Tibial nerve (tissue), 4 donors: ENCODE data around the gene HSFX4. TPM values are rescaled to one million over a fixed set of nuclear protein-coding genes. Genes with fewer than 3 reads are reported as not detected.
"Not testable (repeated sequence)": the region's sequence is repeated elsewhere in the genome, so short reads cannot be mapped to it uniquely, and the experiment has no call there.

Experiments used
- DNase-seq, 2 donors: peaks; one replicate each; pipeline ENCODE4 v3.0.0-alpha.2; 2019; ENCODE audit warnings: low spot score in 2 of 2
- H3K27ac ChIP-seq, 4 donors: fragments of 200-600 bp; sonication (generic) in 3 of 4; one replicate each; pipeline ENCODE4 v1.5.1; 2017 to 2019; ENCODE audit warnings: mild to moderate bottlenecking in 1 of 4
- H3K27me3 ChIP-seq, 2 donors: fragments of 200-600 bp; sonication (generic) in 1 of 2; one replicate each; pipeline versions ENCODE4 v1.5.1 to v1.6.0; 2017 to 2019
- H3K36me3 ChIP-seq, 3 donors: fragments of 200-600 bp; sonication (generic); one replicate each; pipeline ENCODE4 v1.5.1; 2018 to 2019
- H3K4me1 ChIP-seq, 4 donors: fragments of 200-600 bp; sonication (generic) in 3 of 4; one replicate each; pipeline ENCODE4 v1.5.1; 2017 to 2019
- H3K4me3 ChIP-seq, 4 donors: fragments of 200-600 bp; sonication (generic) in 3 of 4; one replicate each; pipeline ENCODE4 v1.5.1; 2017 to 2019; ENCODE audit warnings: mild to moderate bottlenecking in 1 of 4, moderate library complexity in 1 of 4
- H3K9me3 ChIP-seq, 4 donors: fragments of 200-600 bp; sonication (generic) in 3 of 4; one replicate each; pipeline ENCODE4 v1.5.1; 2017 to 2019
- CTCF ChIP-seq, 5 experiments: fragments of 200-600 bp in 3 of 5; fragments of 450-650 bp in 2 of 5; sonication (generic) in 3 of 5; IDR thresholded peaks; one replicate each; pipeline ENCODE4 v1.5.1; 2016 to 2019; ENCODE audit warnings: antibody characterized with exemption in 5 of 5, mild to moderate bottlenecking in 3 of 5, moderate library complexity in 2 of 5
- EP300 ChIP-seq, 2 donors: sonication (generic); formaldehyde crosslinking; IDR thresholded peaks; one replicate each; pipeline ENCODE4 v1.6.1; 2017; ENCODE audit warnings: antibody characterized with exemption in 2 of 2, mild to moderate bottlenecking in 1 of 2
- POLR2A ChIP-seq, 2 donors: fragments of 450-650 bp; IDR thresholded peaks; one replicate each; pipeline ENCODE4 v1.6.1; 2017; ENCODE audit warnings: antibody characterized with exemption in 2 of 2, mild to moderate bottlenecking in 2 of 2, moderate library complexity in 2 of 2
- whole genome bisulfite sequencing, 2 donors: methylation state at CpG; one replicate each; pipeline ENCODE4 v1.1.5; 2018; 5-methylcytosine and 5-hydroxymethylcytosine counted together
- total RNA-seq, 4 donors: library from RNA; depleted of rRNA; stranded (reverse); fragments of >200 nt; gene quantifications; one replicate each; pipeline ENCODE4 v1.1.0, GENCODE V29; 2016

Gene HSFX4
- total RNA-seq, 4 donors from 2014 or later: not detected

DNA sequence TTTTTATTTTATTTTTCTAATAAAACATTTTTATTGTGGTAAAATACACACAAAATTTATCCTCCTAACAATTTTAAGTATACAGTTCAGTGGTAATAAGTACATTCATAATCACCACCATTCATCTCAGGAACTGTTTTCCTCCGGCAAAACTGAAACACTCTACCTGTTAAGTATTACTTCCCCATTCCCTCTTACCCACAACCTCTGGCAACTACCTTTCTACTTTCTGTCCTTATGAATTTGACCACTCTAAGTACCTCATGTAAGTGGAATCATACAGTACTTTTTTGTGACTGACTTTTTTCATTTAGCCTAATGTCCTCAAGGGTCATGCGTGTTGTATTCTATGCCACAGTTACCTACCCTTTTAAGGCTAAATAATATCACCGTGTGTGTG is 21.1 kb upstream of the HSFX4 start:
- H3K4me3 ChIP-seq: no peak overlapping the region
- peaks cover 0 to 2% (median 0%) of the 10 kb centered on the region in 4 donors for H3K9me3 ChIP-seq
- no peaks in the 10 kb centered on the region for H3K4me1 ChIP-seq
- no peak for DNase-seq
- 85 to 91% methylated on average over 3 of the region's 3 CpGs for WGBS, 2 donors
- H3K27me3 ChIP-seq: no peaks in the 10 kb centered on the region
- H3K36me3 ChIP-seq: no peaks in the 10 kb centered on the region
- no peak for TF ChIP-seq CTCF (IDR thresholded peaks at IDR 0.05)
- TF ChIP-seq POLR2A (IDR thresholded peaks at IDR 0.05): no peak
- no peak for TF ChIP-seq EP300 (IDR thresholded peaks at IDR 0.05)
- no peak overlapping the region for H3K27ac ChIP-seq

DNA sequence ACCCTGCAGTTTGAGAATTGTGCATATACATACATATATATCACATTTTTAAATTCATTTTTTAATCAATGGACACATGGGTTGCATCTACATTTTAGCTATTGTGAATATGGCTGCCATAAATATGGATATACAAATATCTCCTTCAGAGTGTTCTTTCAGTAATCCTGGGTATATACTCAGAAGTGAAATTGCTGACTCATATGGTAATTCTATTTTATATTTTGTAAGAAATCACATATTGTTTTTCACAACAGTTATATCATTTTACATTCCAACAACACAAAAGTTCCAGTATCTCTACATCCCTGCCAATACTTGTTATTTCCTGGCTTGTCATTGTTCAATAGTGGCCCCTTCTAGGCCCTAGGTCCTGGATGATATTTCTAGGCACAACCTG is 20.6 kb upstream of the HSFX4 start:
- Histone ChIP-seq H3K27me3 (no peaks in the 10 kb centered on the region), H3K4me1 (no peaks in the 10 kb centered on the region)
- TF ChIP-seq CTCF (IDR thresholded peaks at IDR 0.05) (no peak), POLR2A (IDR thresholded peaks at IDR 0.05) (no peak), EP300 (IDR thresholded peaks at IDR 0.05) (no peak)

GRCh38 chrX:149909324-149910177 is 19.8 kb upstream of the HSFX4 start:
- H3K36me3 ChIP-seq: no peaks in the 10 kb centered on the region
- H3K27ac ChIP-seq: no peak overlapping the region
- 70 to 100% methylated on average over 2 to 4 of the region's 4 CpGs for WGBS, 2 donors
- H3K4me3 ChIP-seq: no peak overlapping the region
- no peaks in the 10 kb centered on the region for H3K4me1 ChIP-seq
- peaks cover 0 to 2% (median 0%) of the 10 kb centered on the region in 4 donors for H3K9me3 ChIP-seq
- DNase-seq: no peak
- no peaks in the 10 kb centered on the region for H3K27me3 ChIP-seq
- TF ChIP-seq EP300 (IDR thresholded peaks at IDR 0.05) (no peak), CTCF (IDR thresholded peaks at IDR 0.05) (no peak), POLR2A (IDR thresholded peaks at IDR 0.05) (no peak)

More for the DNA sequence above, 20.6 kb upstream of the HSFX4 start:
- Histone ChIP-seq H3K9me3 (peaks cover 0 to 2% (median 0%) of the 10 kb centered on the region in 4 donors), H3K4me3 (no peak overlapping the region), H3K27ac (no peak overlapping the region), H3K36me3 (no peaks in the 10 kb centered on the region)
- DNase-seq: no peak

DNA sequence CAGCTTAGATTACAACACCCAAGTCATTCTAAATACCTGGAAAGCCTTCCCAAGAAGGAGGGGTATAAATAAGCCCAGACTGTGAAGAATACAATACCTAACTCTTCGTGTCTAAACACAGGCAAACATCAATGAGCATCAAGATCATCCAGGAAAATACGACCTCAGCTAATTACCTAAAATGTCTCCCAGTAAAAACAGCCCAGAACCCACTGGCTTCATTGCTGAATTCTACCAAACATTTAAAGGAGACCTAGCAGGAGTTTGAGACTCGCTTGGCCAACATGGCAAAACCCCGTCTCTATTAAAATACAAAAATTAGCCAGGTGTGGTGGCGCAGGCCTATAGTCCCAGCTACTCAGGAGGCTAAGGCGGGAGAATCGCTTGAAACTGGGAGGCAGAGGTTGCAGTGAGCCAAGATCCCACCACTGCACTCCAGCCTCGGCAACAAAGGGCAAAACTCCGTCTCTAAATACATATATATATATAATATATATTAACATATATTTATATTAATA is 19.1 kb upstream of the HSFX4 start:
- WGBS, 2 donors: 89 to 94% methylated on average over 9 of the region's 9 CpGs
- peaks cover 0 to 2% (median 0%) of the 10 kb centered on the region in 4 donors for H3K9me3 ChIP-seq
- no peak for DNase-seq
- TF ChIP-seq EP300 (IDR thresholded peaks at IDR 0.05) (no peak), CTCF (IDR thresholded peaks at IDR 0.05) (no peak)
- H3K36me3 ChIP-seq: no peaks in the 10 kb centered on the region
- no peak overlapping the region for H3K4me3 ChIP-seq
- H3K4me1 ChIP-seq: no peaks in the 10 kb centered on the region
- no peak overlapping the region for H3K27ac ChIP-seq
- no peaks in the 10 kb centered on the region for H3K27me3 ChIP-seq

DNA sequence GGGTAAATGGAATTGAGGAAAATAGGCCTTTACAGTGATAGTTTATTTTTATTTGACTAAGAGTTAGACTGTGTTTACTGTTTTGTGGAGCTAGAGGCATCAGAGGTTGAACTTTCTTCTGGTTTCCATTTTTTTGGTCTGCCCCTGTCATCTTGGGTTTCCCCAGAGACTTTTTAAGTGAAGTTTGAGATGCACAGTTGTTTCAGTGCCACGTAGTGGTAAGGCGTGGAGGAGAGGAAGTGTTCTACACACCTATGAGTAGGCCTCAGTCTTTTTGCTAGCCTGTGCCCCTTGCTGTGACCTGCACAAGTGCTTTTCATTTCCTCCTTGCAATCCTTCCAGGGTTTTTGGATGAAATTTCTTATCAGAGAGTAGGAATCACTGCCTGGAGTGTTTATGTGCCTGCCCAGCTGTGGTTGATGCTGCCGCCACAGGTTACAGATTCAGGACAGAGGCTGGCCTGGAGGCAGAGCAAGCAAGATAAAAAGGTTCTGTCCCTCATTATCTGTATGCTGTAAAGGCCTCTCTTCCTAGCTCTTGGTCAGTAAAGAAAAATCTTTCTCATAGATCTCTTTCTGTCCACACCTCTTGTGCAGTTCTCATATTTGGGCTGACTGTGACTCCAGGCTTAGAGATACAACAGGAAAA is 12.5 kb upstream of the HSFX4 start:
- no peak for DNase-seq
- 76 to 80% methylated on average over 3 of the region's 3 CpGs for WGBS, 2 donors

GRCh38 chrX:149923836-149924235 is 5.5 kb upstream of the HSFX4 start:
- H3K4me1 ChIP-seq, H3K36me3 ChIP-seq, H3K27me3 ChIP-seq, DNase-seq, H3K27ac ChIP-seq, H3K4me3 ChIP-seq, H3K9me3 ChIP-seq: not testable (repeated sequence)
- WGBS, 2 donors: no CpG with 5 or more reads among the region's 4 CpGs

More for the DNA sequence above, 12.5 kb upstream of the HSFX4 start:
- Histone ChIP-seq H3K27me3 (no peaks in the 10 kb centered on the region), H3K4me1 (no peaks in the 10 kb centered on the region), H3K4me3 (no peak overlapping the region), H3K9me3 (peaks cover 0 to 2% (median 0%) of the 10 kb centered on the region in 4 donors), H3K36me3 (no peaks in the 10 kb centered on the region), H3K27ac (no peak overlapping the region)
- TF ChIP-seq EP300 (IDR thresholded peaks at IDR 0.05): no peak
- TF ChIP-seq POLR2A (IDR thresholded peaks at IDR 0.05): no peak
- no peak for TF ChIP-seq CTCF (IDR thresholded peaks at IDR 0.05)

DNA sequence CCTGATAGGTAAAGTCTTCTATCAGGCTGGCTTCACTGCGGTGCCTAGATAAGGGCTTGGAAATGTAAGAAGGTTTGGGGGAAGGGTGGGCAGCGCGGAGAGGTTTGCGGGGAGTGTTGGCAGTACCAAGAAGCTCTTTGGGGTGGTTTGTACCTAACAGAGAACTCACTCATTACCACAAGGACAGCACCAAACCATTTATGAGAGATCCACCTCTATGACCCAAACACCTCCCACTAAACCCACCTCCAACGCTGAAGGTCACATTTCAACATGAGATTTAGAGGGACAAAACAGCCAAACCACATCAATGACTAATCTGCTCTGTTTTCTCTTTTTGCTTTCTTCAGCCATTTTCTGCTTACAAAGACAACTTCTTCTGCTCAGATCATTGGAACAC is 4.9 kb upstream of the HSFX4 start:
- WGBS, 2 donors: no CpG with 5 or more reads among the region's 5 CpGs
- not testable (repeated sequence) for H3K27ac ChIP-seq, H3K27me3 ChIP-seq

More for the DNA sequence above, 4.9 kb upstream of the HSFX4 start:
- not testable (repeated sequence) for H3K36me3 ChIP-seq, H3K4me3 ChIP-seq, H3K4me1 ChIP-seq, H3K9me3 ChIP-seq, DNase-seq
